HEK293 (cell line): ENCODE measurements around the gene MTPN.

Experiments used
- KLF9 ChIP-seq: fragments of 450-650 bp; formaldehyde crosslinking; IDR thresholded peaks from 2 replicates; pipeline ENCODE4 v1.5.1; 2016; ENCODE audit warnings: missing biosample characterization, missing genetic modification characterization, low read depth
- MYNN ChIP-seq: fragments of 450-650 bp; formaldehyde crosslinking; IDR thresholded peaks from 2 replicates; pipeline ENCODE4 v1.5.1; 2016; ENCODE audit warnings: missing biosample characterization, missing genetic modification characterization, borderline replicate concordance
- ZNF112 ChIP-seq: fragments of 450-650 bp; formaldehyde crosslinking; IDR thresholded peaks from 2 replicates; pipeline ENCODE4 v1.5.0; 2017; ENCODE audit warnings: missing biosample characterization, missing genetic modification characterization
- ZNF121 ChIP-seq: fragments of 450-650 bp; formaldehyde crosslinking; IDR thresholded peaks from 2 replicates; pipeline ENCODE4 v1.5.1; 2016; ENCODE audit warnings: missing biosample characterization, missing genetic modification characterization
- ZNF133 ChIP-seq: fragments of 450-650 bp; formaldehyde crosslinking; IDR thresholded peaks from 2 replicates; pipeline ENCODE4 v1.5.1; 2016; ENCODE audit warnings: missing biosample characterization, missing genetic modification characterization
- ZNF510 ChIP-seq: fragments of 450-650 bp; formaldehyde crosslinking; IDR thresholded peaks from 2 replicates; pipeline ENCODE4 v1.5.1; 2018; ENCODE audit warnings: mild to moderate bottlenecking, missing genetic modification characterization, missing biosample characterization; ENCODE audit not compliant: insufficient replicate concordance
- ZNF658 ChIP-seq: fragments of 450-650 bp; formaldehyde crosslinking; IDR thresholded peaks from 2 replicates; pipeline ENCODE4; 2016; ENCODE audit warnings: missing biosample characterization, missing genetic modification characterization
- TF ChIP-seq, protein P1 (sequence below): fragments of 450-650 bp; formaldehyde crosslinking; IDR thresholded peaks from 2 replicates; pipeline ENCODE4 v1.5.1; 2016; ENCODE audit warnings: missing biosample characterization, missing genetic modification characterization
- TF ChIP-seq, protein P2 (sequence below): fragments of 450-650 bp; formaldehyde crosslinking; IDR thresholded peaks from 2 replicates; pipeline ENCODE4 v1.5.1; 2016; ENCODE audit warnings: missing biosample characterization, missing genetic modification characterization
- TF ChIP-seq, protein P3 (sequence below): fragments of 450-650 bp; formaldehyde crosslinking; IDR thresholded peaks from 2 replicates; pipeline ENCODE4 v1.5.1; 2016; ENCODE audit warnings: missing biosample characterization, missing genetic modification characterization

DNA sequence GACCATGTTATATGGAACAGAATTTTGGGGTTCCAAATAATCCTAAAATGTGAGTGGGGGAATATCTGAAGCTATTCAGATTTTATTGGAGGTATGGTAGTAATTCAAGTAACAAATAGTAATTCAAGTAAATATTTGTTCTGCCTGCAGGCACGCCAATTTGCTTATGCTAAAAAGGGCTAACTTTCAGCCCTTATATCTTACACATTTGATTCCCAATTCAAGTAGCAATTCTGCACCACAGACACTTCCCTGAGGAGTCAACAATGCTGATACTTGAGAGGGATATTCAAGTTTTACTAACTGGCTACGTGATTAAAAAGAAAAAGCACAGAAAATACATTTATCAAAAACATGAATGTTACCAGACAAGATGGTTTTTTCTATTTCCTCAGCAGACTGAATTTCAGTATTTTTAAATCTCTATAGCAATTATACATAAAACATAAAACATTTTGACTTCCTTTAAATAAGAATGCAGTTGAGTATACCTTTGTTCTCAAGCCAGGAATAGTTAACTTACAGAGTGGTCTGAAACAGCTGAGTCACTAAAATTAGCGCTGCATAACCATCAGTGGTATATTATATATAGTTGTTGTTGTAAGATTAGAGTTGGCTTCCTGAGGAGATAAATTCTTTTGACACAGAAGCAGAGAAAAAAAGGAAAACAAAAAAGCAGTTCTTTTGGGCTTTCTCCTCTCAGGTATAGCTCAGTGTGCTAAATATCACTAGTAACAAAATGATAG, 33.9 kb downstream of the MTPN start:
- TF ChIP-seq, protein P1, sequence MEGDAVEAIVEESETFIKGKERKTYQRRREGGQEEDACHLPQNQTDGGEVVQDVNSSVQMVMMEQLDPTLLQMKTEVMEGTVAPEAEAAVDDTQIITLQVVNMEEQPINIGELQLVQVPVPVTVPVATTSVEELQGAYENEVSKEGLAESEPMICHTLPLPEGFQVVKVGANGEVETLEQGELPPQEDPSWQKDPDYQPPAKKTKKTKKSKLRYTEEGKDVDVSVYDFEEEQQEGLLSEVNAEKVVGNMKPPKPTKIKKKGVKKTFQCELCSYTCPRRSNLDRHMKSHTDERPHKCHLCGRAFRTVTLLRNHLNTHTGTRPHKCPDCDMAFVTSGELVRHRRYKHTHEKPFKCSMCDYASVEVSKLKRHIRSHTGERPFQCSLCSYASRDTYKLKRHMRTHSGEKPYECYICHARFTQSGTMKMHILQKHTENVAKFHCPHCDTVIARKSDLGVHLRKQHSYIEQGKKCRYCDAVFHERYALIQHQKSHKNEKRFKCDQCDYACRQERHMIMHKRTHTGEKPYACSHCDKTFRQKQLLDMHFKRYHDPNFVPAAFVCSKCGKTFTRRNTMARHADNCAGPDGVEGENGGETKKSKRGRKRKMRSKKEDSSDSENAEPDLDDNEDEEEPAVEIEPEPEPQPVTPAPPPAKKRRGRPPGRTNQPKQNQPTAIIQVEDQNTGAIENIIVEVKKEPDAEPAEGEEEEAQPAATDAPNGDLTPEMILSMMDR = no peak
- TF ChIP-seq ZNF133 (tag by site-specific recombination) (no peak), MYNN (tag by site-specific recombination) (no peak), KLF9 (tag by site-specific recombination) (no peak), ZNF658 (tag by site-specific recombination) (no peak), ZNF510 (no peak), ZNF112 (tag by site-specific recombination) (no peak), ZNF121 (tag by site-specific recombination) (no peak)
- TF ChIP-seq, protein P2, sequence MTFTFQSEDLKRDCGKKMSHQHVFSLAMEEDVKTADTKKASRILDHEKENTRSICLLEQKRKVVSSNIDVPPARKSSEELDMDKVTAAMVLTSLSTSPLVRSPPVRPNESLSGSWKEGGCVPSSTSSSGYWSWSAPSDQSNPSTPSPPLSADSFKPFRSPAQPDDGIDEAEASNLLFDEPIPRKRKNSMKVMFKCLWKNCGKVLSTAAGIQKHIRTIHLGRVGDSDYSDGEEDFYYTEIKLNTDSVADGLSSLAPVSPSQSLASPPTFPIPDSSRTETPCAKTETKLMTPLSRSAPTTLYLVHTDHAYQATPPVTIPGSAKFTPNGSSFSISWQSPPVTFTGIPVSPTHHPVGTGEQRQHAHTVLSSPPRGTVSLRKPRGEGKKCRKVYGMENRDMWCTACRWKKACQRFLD (tag by site-specific recombination) = no peak
- TF ChIP-seq, protein P3, sequence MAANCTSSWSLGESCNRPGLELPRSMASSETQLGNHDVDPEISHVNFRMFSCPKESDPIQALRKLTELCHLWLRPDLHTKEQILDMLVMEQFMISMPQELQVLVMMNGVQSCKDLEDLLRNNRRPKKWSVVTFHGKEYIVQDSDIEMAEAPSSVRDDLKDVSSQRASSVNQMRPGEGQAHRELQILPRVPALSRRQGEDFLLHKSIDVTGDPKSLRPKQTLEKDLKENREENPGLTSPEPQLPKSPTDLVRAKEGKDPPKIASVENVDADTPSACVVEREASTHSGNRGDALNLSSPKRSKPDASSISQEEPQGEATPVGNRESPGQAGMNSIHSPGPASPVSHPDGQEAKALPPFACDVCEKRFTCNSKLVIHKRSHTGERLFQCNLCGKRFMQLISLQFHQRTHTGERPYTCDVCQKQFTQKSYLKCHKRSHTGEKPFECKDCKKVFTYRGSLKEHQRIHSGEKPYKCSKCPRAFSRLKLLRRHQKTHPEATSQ (tag by site-specific recombination) = no peak
